MM.1S (cell line): ENCODE measurements around the gene LRRN2.
A peak's percentile ranks its signal among the peaks of the same experiment; 100 is the strongest.

ENCODE experiments used
- DNase-seq: peaks from one replicate; pipeline ENCODE4 v3.0.0-alpha.2; 2015
- H2AFZ ChIP-seq: fragments of 300-600 bp; sonication (generic); 2 replicates; pipeline ENCODE4 v1.6.0; 2016; ENCODE audit warnings: antibody characterized with exemption, low read length
- H3F3A ChIP-seq: fragments of 300-600 bp; sonication (generic); 2 replicates; pipeline ENCODE4 v1.6.1; 2016; ENCODE audit warnings: mild to moderate bottlenecking, antibody characterized with exemption, low read length, moderate library complexity, mixed read lengths; ENCODE audit not compliant: insufficient read depth
- H3K27ac ChIP-seq: fragments of 300-600 bp; sonication (generic); 2 replicates; pipeline ENCODE4 v1.5.1; 2016; ENCODE audit warnings: mild to moderate bottlenecking, low read length
- H3K27me3 ChIP-seq: fragments of 300-600 bp; sonication (generic); replicated peaks from 2 replicates; pipeline ENCODE4 v1.6.0; 2016; ENCODE audit warnings: low read length; ENCODE audit not compliant: insufficient read depth
- H3K36me3 ChIP-seq: fragments of 300-600 bp; sonication (generic); replicated peaks from 2 replicates; pipeline ENCODE4 v1.6.1; 2016; ENCODE audit warnings: mild to moderate bottlenecking, low read length, mixed read lengths; ENCODE audit not compliant: insufficient read depth
- H3K4me1 ChIP-seq: fragments of 300-600 bp; sonication (generic); 2 replicates; pipeline ENCODE4 v1.6.1; 2016; ENCODE audit warnings: low read length, mixed read lengths
- H3K4me2 ChIP-seq: fragments of 300-600 bp; sonication (generic); 2 replicates; pipeline ENCODE4 v1.6.0; 2016; ENCODE audit warnings: low read depth, low read length
- H3K4me3 ChIP-seq: fragments of 300-600 bp; sonication (generic); 2 replicates; pipeline ENCODE4 v1.5.1; 2016; ENCODE audit warnings: low read length, mixed read lengths
- H3K79me2 ChIP-seq: fragments of 300-600 bp; sonication (generic); 2 replicates; pipeline ENCODE4 v1.6.1; 2016; ENCODE audit warnings: mixed run types, low read length, mixed read lengths
- H3K9ac ChIP-seq: fragments of 300-600 bp; sonication (generic); 2 replicates; pipeline ENCODE4 v1.6.1; 2016; ENCODE audit warnings: low read length, mixed read lengths
- H3K9me2 ChIP-seq: fragments of 300-600 bp; sonication (generic); replicated peaks from 2 replicates; pipeline ENCODE4 v1.6.1; 2016; ENCODE audit warnings: mild to moderate bottlenecking, low read length, mixed read lengths; ENCODE audit not compliant: insufficient read depth
- H3K9me3 ChIP-seq: fragments of 300-600 bp; sonication (generic); replicated peaks from 2 replicates; pipeline ENCODE4 v1.6.1; 2016; ENCODE audit warnings: mild to moderate bottlenecking, low read length, mixed read lengths; ENCODE audit not compliant: insufficient read depth
- H4K20me1 ChIP-seq: fragments of 300-600 bp; sonication (generic); 2 replicates; pipeline ENCODE4 v1.6.1; 2016; ENCODE audit warnings: mild to moderate bottlenecking, low read length, moderate library complexity, mixed read lengths; ENCODE audit not compliant: insufficient read depth
- CTCF ChIP-seq: fragments of 300-600 bp; sonication (generic); IDR thresholded peaks from 2 replicates; pipeline ENCODE4 v1.5.1; 2016; ENCODE audit warnings: antibody characterized with exemption, low read length, mixed read lengths
- EZH2 ChIP-seq: fragments of 300-600 bp; sonication (generic); optimal IDR thresholded peaks from 2 replicates; pipeline ENCODE3; 2017; ENCODE audit warnings: low read depth, mild to moderate bottlenecking, antibody characterized with exemption, low read length, mixed read lengths
- EZH2phosphoT487 ChIP-seq: fragments of 300-600 bp; sonication (generic); IDR thresholded peaks from 2 replicates; pipeline ENCODE4 v1.6.1; 2018; ENCODE audit warnings: antibody characterized with exemption, low read length

Gene LRRN2

DNA sequence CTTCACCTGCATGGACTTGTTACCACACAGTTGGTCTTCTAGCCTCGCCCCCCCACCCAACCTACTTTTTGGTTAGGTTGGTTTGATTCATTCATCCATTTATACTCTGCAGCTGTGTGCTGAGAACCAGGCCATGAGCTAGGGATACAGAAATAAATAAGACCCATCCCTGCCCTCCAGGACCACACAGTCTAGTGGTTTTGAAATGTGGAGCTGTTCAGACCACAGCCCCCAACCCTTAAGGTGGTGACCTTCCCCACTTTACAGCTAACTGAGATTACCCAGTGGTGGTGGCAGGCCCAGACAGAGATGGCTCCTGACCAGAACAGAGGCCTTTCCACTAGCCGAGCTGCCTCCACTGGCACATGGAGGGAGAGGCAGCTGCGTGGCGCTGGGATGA lies 37.0 kb downstream of the LRRN2 start:
- Histone ChIP-seq H3F3A (no peaks in the 10 kb centered on the region), H3K9me3 (no peaks in the 10 kb centered on the region), H3K4me3 (no peak overlapping the region), H3K4me1 (0 out of 2 replicates have a peak, but pooled peaks cover 2% of the 10 kb centered on the region), H4K20me1 (no peaks in the 10 kb centered on the region), H3K27me3 (no peaks in the 10 kb centered on the region), H2AFZ (no peak overlapping the region), H3K4me2 (no peak overlapping the region), H3K9ac (no peak overlapping the region), H3K36me3 (no peaks in the 10 kb centered on the region), H3K27ac (no peak overlapping the region), H3K79me2 (no peaks in the 10 kb centered on the region), H3K9me2 (no peaks in the 10 kb centered on the region)
- no peak for DNase-seq
- TF ChIP-seq CTCF (no peak), EZH2phosphoT487 (no peak), EZH2 (no peak)

DNA sequence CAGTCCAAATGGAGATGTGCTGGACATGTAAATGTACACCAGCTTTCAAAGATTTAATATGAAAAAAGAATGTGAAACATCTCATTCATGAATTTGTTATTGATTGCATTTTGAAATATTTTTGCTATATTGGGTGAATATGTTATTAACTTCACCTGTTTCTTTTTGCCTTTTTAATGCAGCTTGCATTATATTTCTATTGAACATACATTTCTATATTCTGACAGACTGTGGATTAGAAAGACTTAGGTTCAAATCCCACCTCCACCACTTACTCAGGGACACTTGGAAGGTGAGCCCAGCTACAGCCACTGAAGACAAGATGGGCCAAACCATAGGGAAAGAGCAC lies 37.8 kb downstream of the LRRN2 start:
- Histone ChIP-seq H3K27me3 (no peaks in the 10 kb centered on the region), H3K36me3 (no peaks in the 10 kb centered on the region)

DNA sequence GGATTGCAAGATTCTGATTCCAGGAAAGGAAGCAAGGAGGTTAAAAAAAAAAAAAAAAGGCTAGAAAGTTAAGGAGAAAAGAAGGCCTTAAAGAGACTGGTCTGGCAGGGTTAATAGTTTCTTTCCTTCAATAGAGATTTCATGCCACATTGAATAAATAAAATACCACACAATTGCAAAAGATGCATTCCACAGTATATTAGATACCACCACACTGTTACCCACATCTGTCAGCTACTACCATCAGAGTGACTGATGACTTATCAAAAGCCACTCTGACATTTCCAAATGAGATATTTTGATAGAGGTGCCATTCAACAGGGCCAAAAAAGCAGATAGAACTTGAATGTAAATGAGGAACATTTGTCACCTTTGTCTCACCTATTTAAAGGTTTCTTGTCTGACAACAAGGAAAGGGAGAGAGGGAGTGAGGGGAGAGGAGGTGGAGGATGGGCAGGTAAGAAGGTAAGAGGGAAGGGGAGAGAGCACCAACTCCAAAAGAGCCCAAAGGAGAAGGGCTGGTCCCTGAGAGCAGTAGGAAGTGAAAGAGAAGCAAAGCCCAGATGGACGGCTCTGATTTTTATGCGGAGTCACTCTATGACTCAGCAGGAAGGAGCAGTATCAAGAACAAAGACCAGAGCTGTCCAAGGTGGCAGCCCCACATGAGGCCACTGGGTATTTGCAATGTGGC lies 38.3 kb downstream of the LRRN2 start:
- Histone ChIP-seq H3K4me3 (no peak overlapping the region), H3K79me2 (no peaks in the 10 kb centered on the region), H3K27ac (no peak overlapping the region), H3K4me1 (0 out of 2 replicates have a peak, but pooled peaks cover 2% of the 10 kb centered on the region), H3K9me3 (no peaks in the 10 kb centered on the region), H2AFZ (no peak overlapping the region), H4K20me1 (no peaks in the 10 kb centered on the region), H3F3A (no peaks in the 10 kb centered on the region), H3K27me3 (no peaks in the 10 kb centered on the region), H3K9ac (no peak overlapping the region), H3K4me2 (no peak overlapping the region), H3K36me3 (no peaks in the 10 kb centered on the region), H3K9me2 (no peaks in the 10 kb centered on the region)
- TF ChIP-seq CTCF (no peak), EZH2 (no peak), EZH2phosphoT487 (no peak)
- DNase-seq = peak; percentile 71

More for the DNA sequence above, 37.8 kb downstream of the LRRN2 start:
- Histone ChIP-seq H3K79me2 (no peaks in the 10 kb centered on the region), H3K9me3 (no peaks in the 10 kb centered on the region), H3K4me1 (0 out of 2 replicates have a peak, but pooled peaks cover 2% of the 10 kb centered on the region), H3K4me3 (no peak overlapping the region), H3F3A (no peaks in the 10 kb centered on the region), H3K27ac (no peak overlapping the region), H2AFZ (no peak overlapping the region), H3K9ac (no peak overlapping the region), H4K20me1 (no peaks in the 10 kb centered on the region), H3K4me2 (no peak overlapping the region), H3K9me2 (no peaks in the 10 kb centered on the region)
- TF ChIP-seq EZH2 (no peak), EZH2phosphoT487 (no peak), CTCF (no peak)
- no peak for DNase-seq
